Neural progenitor cell (in vitro differentiated cells): ENCODE data around the gene MKRN2. TPM values are rescaled to one million over a fixed set of nuclear protein-coding genes. Genes with fewer than 3 reads are reported as not detected.

Experiments
- DNase-seq: peaks from one replicate; pipeline ENCODE4 v3.0.0-alpha.2; 2016; ENCODE audit warnings: low spot score
- H2AFZ ChIP-seq: fragments of 200-600 bp; sonication (generic); replicated peaks from 2 replicates; pipeline ENCODE4 v1.6.1; 2016; ENCODE audit warnings: antibody characterized with exemption
- H3F3A ChIP-seq: fragments of 200-600 bp; sonication (generic); 2 replicates; pipeline ENCODE4 v1.6.1; 2016; ENCODE audit warnings: antibody characterized with exemption, low read depth
- H3K27ac ChIP-seq: fragments of 200-600 bp; sonication (generic); 2 replicates; pipeline ENCODE4 v1.5.1; 2016; ENCODE audit warnings: mild to moderate bottlenecking
- H3K27me3 ChIP-seq: fragments of 200-600 bp; sonication (generic); 2 replicates; pipeline ENCODE4 v1.6.1; 2016; ENCODE audit warnings: mild to moderate bottlenecking, moderate library complexity
- H3K36me3 ChIP-seq: fragments of 200-600 bp; sonication (generic); 2 replicates; pipeline ENCODE4 v1.5.1; 2016
- H3K4me1 ChIP-seq: fragments of 200-600 bp; sonication (generic); 2 replicates; pipeline ENCODE4 v1.6.1; 2016; ENCODE audit warnings: mixed run types
- H3K4me2 ChIP-seq: fragments of 200-600 bp; sonication (generic); 2 replicates; pipeline ENCODE4 v1.6.1; 2016
- H3K4me3 ChIP-seq: fragments of 200-600 bp; sonication (generic); 2 replicates; pipeline ENCODE4 v1.5.1; 2016
- H3K79me2 ChIP-seq: fragments of 200-600 bp; sonication (generic); 2 replicates; pipeline ENCODE4 v1.6.1; 2016; ENCODE audit warnings: low read depth
- H3K9ac ChIP-seq: fragments of 200-600 bp; sonication (generic); 2 replicates; pipeline ENCODE4 v1.6.1; 2016
- H3K9me3 ChIP-seq: fragments of 200-600 bp; sonication (generic); 2 replicates; pipeline ENCODE4 v1.5.1; 2016; ENCODE audit warnings: low read depth
- H4K20me1 ChIP-seq: fragments of 200-600 bp; sonication (generic); 2 replicates; pipeline ENCODE4 v1.6.1; 2016; ENCODE audit warnings: low read depth
- H3K27ac Mint-ChIP-seq: 3 replicates; pipeline ENCODE4 v1.8.0; 2021; ENCODE audit warnings: mixed read lengths
- H3K27me3 Mint-ChIP-seq: 2 replicates; pipeline ENCODE4 v1.8.0; 2022; ENCODE audit warnings: low read depth, mild to moderate bottlenecking, inconsistent platforms, moderate library complexity, mixed read lengths; ENCODE audit not compliant: insufficient read depth
- H3K36me3 Mint-ChIP-seq: 3 replicates; pipeline ENCODE4 v1.8.0; 2021; ENCODE audit warnings: mixed read lengths
- H3K4me1 Mint-ChIP-seq: 3 replicates; pipeline ENCODE4 v1.8.0; 2021; ENCODE audit warnings: mixed read lengths
- H3K4me3 Mint-ChIP-seq: 3 replicates; pipeline ENCODE4 v1.8.0; 2021; ENCODE audit warnings: mild to moderate bottlenecking, moderate library complexity, mixed read lengths
- H3K9me3 Mint-ChIP-seq: 3 replicates; pipeline ENCODE4 v1.8.0; 2020; ENCODE audit warnings: mixed read lengths
- CTCF ChIP-seq: fragments of 200-600 bp; sonication (generic); IDR thresholded peaks from 2 replicates; pipeline ENCODE4 v1.5.1; 2017; ENCODE audit warnings: antibody characterized with exemption, mild to moderate bottlenecking
- EZH2 ChIP-seq: fragments of 200-600 bp; sonication (generic); IDR thresholded peaks from 2 replicates; pipeline ENCODE4 v1.6.1; 2017; ENCODE audit warnings: antibody characterized with exemption, mild to moderate bottlenecking, moderate library complexity
- EZH2phosphoT487 ChIP-seq: fragments of 200-600 bp; sonication (generic); IDR thresholded peaks from 2 replicates; pipeline ENCODE4 v1.6.1; 2017; ENCODE audit warnings: antibody characterized with exemption
- total RNA-seq: library from RNA; depleted of rRNA; stranded (reverse); fragments of >200 nt; gene quantifications from 2 replicates; pipeline ENCODE4 v1.2.3, GENCODE V29; 2015; ENCODE audit warnings: low replicate concordance

The MKRN2 gene
- total RNA-seq, 1 donor from 2014 or later = 26.5 TPM

- DNase-seq = no peak
- peaks cover 78% of the 10 kb centered on the region for H4K20me1 ChIP-seq
- H3K9ac ChIP-seq = no peak overlapping the region
- no peaks in the 10 kb centered on the region for H3K27me3 Mint-ChIP-seq
- TF ChIP-seq EZH2 (no peak), CTCF (no peak), EZH2phosphoT487 (no peak)
- H3K4me3 ChIP-seq = no peak overlapping the region
- H3K27me3 ChIP-seq = no peaks in the 10 kb centered on the region
- no peak overlapping the region for H3K27ac Mint-ChIP-seq
- H3K9me3 Mint-ChIP-seq = peaks cover 10% of the 10 kb centered on the region
- H3K36me3 Mint-ChIP-seq = peaks cover 12% of the 10 kb centered on the region
- peaks cover 23% of the 10 kb centered on the region for H3K4me1 ChIP-seq
- no peak overlapping the region for H3K27ac ChIP-seq
- no peaks in the 10 kb centered on the region for H3K36me3 ChIP-seq
- H3K4me3 Mint-ChIP-seq = no peak overlapping the region
- peaks cover 95% of the 10 kb centered on the region for H3K79me2 ChIP-seq
- no peak overlapping the region for H2AFZ ChIP-seq
- no peaks in the 10 kb centered on the region for H3K9me3 ChIP-seq
- peaks cover 40% of the 10 kb centered on the region for H3K4me1 Mint-ChIP-seq
- H3K4me2 ChIP-seq = no peak overlapping the region
- H3F3A ChIP-seq = peaks cover 3% of the 10 kb centered on the region
Measured at GRCh38 chr3:12561397-12561796, 4.5 kb downstream of the MKRN2 start.

GRCh38 chr3:12562451-12562850 lies 5.6 kb downstream of the MKRN2 start:
- H3K9me3 ChIP-seq = no peaks in the 10 kb centered on the region
- peaks cover 23% of the 10 kb centered on the region for H3K4me1 ChIP-seq
- no peak overlapping the region for H3K9ac ChIP-seq
- Mint-ChIP-seq H3K27me3 (no peaks in the 10 kb centered on the region), H3K36me3 (peaks cover 16% of the 10 kb centered on the region), H3K4me3 (peak overlapping the region; percentile 67), H3K27ac (peak overlapping the region; percentile 95), H3K4me1 (peaks cover 39% of the 10 kb centered on the region), H3K9me3 (peaks cover 14% of the 10 kb centered on the region)
- H3K27me3 ChIP-seq = no peaks in the 10 kb centered on the region
- no peak overlapping the region for H3K27ac ChIP-seq
- peak overlapping the region; percentile 45 for H3K4me2 ChIP-seq
- peaks cover 77% of the 10 kb centered on the region for H4K20me1 ChIP-seq
- DNase-seq = no peak
- H2AFZ ChIP-seq = no peak overlapping the region
- no peaks in the 10 kb centered on the region for H3K36me3 ChIP-seq
- H3F3A ChIP-seq = no peaks in the 10 kb centered on the region
- TF ChIP-seq EZH2 = no peak
- H3K79me2 ChIP-seq = peaks cover 100% of the 10 kb centered on the region
- no peak overlapping the region for H3K4me3 ChIP-seq

- Histone ChIP-seq H3K79me2 (peaks cover 66% of the 10 kb centered on the region), H3K9ac (no peak overlapping the region)
Measured at GRCh38 chr3:12566976-12567375, 10.1 kb downstream of the MKRN2 start.

More at GRCh38 chr3:12566976-12567375, 10.1 kb downstream of the MKRN2 start:
- H2AFZ ChIP-seq = no peak overlapping the region
- H3K9me3 Mint-ChIP-seq = peaks cover 18% of the 10 kb centered on the region
- H3F3A ChIP-seq = no peaks in the 10 kb centered on the region
- H3K36me3 Mint-ChIP-seq = peaks cover 41% of the 10 kb centered on the region
- H3K4me1 ChIP-seq = peaks cover 12% of the 10 kb centered on the region
- peaks cover 13% of the 10 kb centered on the region for H3K4me1 Mint-ChIP-seq
- H4K20me1 ChIP-seq = peaks cover 33% of the 10 kb centered on the region
- H3K9me3 ChIP-seq = no peaks in the 10 kb centered on the region
- H3K4me3 ChIP-seq = no peak overlapping the region
- H3K4me3 Mint-ChIP-seq = no peak overlapping the region
- DNase-seq = no peak
- no peak overlapping the region for H3K27ac ChIP-seq
- TF ChIP-seq EZH2phosphoT487 = no peak
- TF ChIP-seq EZH2 = no peak
- no peak for TF ChIP-seq CTCF
- no peak overlapping the region for H3K27ac Mint-ChIP-seq
- peaks cover 2% of the 10 kb centered on the region for H3K27me3 Mint-ChIP-seq
- no peaks in the 10 kb centered on the region for H3K27me3 ChIP-seq
- H3K36me3 ChIP-seq = no peaks in the 10 kb centered on the region
- no peak overlapping the region for H3K4me2 ChIP-seq
